Neural cell (in vitro differentiated cells): ENCODE measurements around the gene MAP1LC3B.

ENCODE experiments used
- EP300 ChIP-seq: fragments of 450-650 bp; conservative IDR thresholded peaks from 2 replicates; pipeline ENCODE4 v1.6.1; 2014; ENCODE audit warnings: antibody characterized with exemption, mild to moderate bottlenecking, moderate library complexity; ENCODE audit not compliant: poor library complexity, severe bottlenecking
- EZH2 ChIP-seq: fragments of 200-600, 300-800 bp; shearing (Covaris generic), sonication (generic); IDR thresholded peaks from 2 replicates; pipeline ENCODE4 v1.6.1; 2014; ENCODE audit warnings: antibody characterized with exemption, low read length, borderline replicate concordance, mild to moderate bottlenecking; ENCODE audit not compliant: insufficient read depth, poor library complexity, severe bottlenecking
- POLR2AphosphoS5 ChIP-seq: IDR thresholded peaks from 2 replicates; pipeline ENCODE4 v1.6.1; 2012
- RAD21 ChIP-seq: fragments of 450-650 bp; conservative IDR thresholded peaks from 2 replicates; pipeline ENCODE4 v1.6.1; 2014; ENCODE audit warnings: antibody characterized with exemption, mild to moderate bottlenecking, moderate library complexity
- SMC3 ChIP-seq: fragments of 450-650 bp; conservative IDR thresholded peaks from 2 replicates; pipeline ENCODE4 v1.6.1; 2014; ENCODE audit warnings: antibody characterized with exemption, mild to moderate bottlenecking, moderate library complexity; ENCODE audit not compliant: poor library complexity
- TAF1 ChIP-seq: IDR thresholded peaks from 2 replicates; pipeline ENCODE4 v1.6.1; 2012; ENCODE audit warnings: low read depth
- TF ChIP-seq, protein P1 (sequence below): fragments of 450-650 bp; IDR thresholded peaks from 2 replicates; pipeline ENCODE4 v1.5.1; 2014; ENCODE audit warnings: antibody characterized with exemption, mild to moderate bottlenecking, moderate library complexity; ENCODE audit not compliant: poor library complexity, severe bottlenecking
- TF ChIP-seq, protein P2 (sequence below): IDR thresholded peaks from 2 replicates; pipeline ENCODE4 v1.6.1; 2012; ENCODE audit warnings: borderline replicate concordance

DNA sequence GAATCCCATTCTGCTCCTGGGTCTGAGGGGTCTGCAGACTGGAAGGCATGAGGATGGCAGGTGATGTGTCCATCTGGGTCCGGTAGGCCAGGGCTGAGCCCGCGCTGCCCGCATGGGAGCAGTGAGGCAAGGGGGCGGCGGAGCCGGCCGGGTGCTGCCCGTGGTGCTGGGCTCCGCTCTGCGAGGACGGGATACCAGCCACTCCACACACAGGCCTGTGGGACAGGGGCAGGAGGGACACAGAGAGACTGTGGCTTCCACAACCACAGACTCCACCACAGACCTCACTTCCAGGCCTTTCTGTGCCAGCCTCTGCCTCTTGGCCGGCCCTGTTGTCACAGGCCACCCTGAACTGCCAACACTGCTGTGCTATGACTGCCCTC is 25.4 kb downstream of the MAP1LC3B start:
- TF ChIP-seq, protein P1, sequence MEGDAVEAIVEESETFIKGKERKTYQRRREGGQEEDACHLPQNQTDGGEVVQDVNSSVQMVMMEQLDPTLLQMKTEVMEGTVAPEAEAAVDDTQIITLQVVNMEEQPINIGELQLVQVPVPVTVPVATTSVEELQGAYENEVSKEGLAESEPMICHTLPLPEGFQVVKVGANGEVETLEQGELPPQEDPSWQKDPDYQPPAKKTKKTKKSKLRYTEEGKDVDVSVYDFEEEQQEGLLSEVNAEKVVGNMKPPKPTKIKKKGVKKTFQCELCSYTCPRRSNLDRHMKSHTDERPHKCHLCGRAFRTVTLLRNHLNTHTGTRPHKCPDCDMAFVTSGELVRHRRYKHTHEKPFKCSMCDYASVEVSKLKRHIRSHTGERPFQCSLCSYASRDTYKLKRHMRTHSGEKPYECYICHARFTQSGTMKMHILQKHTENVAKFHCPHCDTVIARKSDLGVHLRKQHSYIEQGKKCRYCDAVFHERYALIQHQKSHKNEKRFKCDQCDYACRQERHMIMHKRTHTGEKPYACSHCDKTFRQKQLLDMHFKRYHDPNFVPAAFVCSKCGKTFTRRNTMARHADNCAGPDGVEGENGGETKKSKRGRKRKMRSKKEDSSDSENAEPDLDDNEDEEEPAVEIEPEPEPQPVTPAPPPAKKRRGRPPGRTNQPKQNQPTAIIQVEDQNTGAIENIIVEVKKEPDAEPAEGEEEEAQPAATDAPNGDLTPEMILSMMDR, result no peak
- TF ChIP-seq EP300 (no peak), POLR2AphosphoS5 (no peak), TAF1 (no peak), EZH2 (no peak), SMC3 (no peak), RAD21 (no peak)
- TF ChIP-seq, protein P2, sequence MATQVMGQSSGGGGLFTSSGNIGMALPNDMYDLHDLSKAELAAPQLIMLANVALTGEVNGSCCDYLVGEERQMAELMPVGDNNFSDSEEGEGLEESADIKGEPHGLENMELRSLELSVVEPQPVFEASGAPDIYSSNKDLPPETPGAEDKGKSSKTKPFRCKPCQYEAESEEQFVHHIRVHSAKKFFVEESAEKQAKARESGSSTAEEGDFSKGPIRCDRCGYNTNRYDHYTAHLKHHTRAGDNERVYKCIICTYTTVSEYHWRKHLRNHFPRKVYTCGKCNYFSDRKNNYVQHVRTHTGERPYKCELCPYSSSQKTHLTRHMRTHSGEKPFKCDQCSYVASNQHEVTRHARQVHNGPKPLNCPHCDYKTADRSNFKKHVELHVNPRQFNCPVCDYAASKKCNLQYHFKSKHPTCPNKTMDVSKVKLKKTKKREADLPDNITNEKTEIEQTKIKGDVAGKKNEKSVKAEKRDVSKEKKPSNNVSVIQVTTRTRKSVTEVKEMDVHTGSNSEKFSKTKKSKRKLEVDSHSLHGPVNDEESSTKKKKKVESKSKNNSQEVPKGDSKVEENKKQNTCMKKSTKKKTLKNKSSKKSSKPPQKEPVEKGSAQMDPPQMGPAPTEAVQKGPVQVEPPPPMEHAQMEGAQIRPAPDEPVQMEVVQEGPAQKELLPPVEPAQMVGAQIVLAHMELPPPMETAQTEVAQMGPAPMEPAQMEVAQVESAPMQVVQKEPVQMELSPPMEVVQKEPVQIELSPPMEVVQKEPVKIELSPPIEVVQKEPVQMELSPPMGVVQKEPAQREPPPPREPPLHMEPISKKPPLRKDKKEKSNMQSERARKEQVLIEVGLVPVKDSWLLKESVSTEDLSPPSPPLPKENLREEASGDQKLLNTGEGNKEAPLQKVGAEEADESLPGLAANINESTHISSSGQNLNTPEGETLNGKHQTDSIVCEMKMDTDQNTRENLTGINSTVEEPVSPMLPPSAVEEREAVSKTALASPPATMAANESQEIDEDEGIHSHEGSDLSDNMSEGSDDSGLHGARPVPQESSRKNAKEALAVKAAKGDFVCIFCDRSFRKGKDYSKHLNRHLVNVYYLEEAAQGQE, result no peak
